Neural cell (in vitro differentiated cells): ENCODE measurements around the gene TMEM240. TPM values are rescaled to one million over a fixed set of nuclear protein-coding genes. Genes with fewer than 3 reads are reported as not detected.

Experiments used
- H2AFZ ChIP-seq: fragments of 200-600, 300-800 bp; sonication (generic), shearing (Covaris generic); 2 replicates; pipeline ENCODE4 v1.6.0; 2014; ENCODE audit warnings: low read depth, mild to moderate bottlenecking, antibody characterized with exemption, low read length, moderate library complexity
- H3F3A ChIP-seq: fragments of 200-600 bp; shearing (Covaris generic); 2 replicates; pipeline ENCODE4 v1.6.1; 2016; ENCODE audit warnings: mild to moderate bottlenecking, moderate library complexity, mixed read lengths, antibody characterized with exemption, low read length; ENCODE audit not compliant: insufficient read depth, poor library complexity, severe bottlenecking
- H3K27ac ChIP-seq: fragments of 200-600, 300-800 bp; sonication (generic), shearing (Covaris generic); 2 replicates; pipeline ENCODE4 v1.5.1; 2014; ENCODE audit warnings: mild to moderate bottlenecking, low read length, moderate library complexity
- H3K27me3 ChIP-seq: fragments of 300-800, 200-600 bp; sonication (generic), shearing (Covaris generic); 2 replicates; pipeline ENCODE4 v1.6.0; 2014; ENCODE audit warnings: mild to moderate bottlenecking, low read depth, low read length, moderate library complexity; ENCODE audit not compliant: insufficient read depth
- H3K36me3 ChIP-seq: fragments of 300-800, 200-600 bp; sonication (generic), shearing (Covaris generic); 2 replicates; pipeline ENCODE4 v1.5.1; 2014; ENCODE audit warnings: mild to moderate bottlenecking, antibody characterized with exemption, low read length, moderate library complexity; ENCODE audit not compliant: insufficient read depth
- H3K4me2 ChIP-seq: fragments of 300-800, 200-600 bp; sonication (generic), shearing (Covaris generic); 2 replicates; pipeline ENCODE4 v1.6.0; 2014; ENCODE audit warnings: mild to moderate bottlenecking, low read length
- H3K4me3 ChIP-seq: fragments of 300-800, 200-600 bp; sonication (generic), shearing (Covaris generic); 2 replicates; pipeline ENCODE4 v1.5.1; 2014; ENCODE audit warnings: mild to moderate bottlenecking, low read length, moderate library complexity
- H3K79me2 ChIP-seq: fragments of 200-600 bp; shearing (Covaris generic); replicated peaks from 2 replicates; pipeline ENCODE4 v1.6.0; 2014; ENCODE audit warnings: mild to moderate bottlenecking, low read length, moderate library complexity; ENCODE audit not compliant: insufficient read depth
- H3K9ac ChIP-seq: fragments of 300-800, 200-600 bp; sonication (generic), shearing (Covaris generic); 2 replicates; pipeline ENCODE4 v1.6.1; 2016; ENCODE audit warnings: mild to moderate bottlenecking, low read length, mixed read lengths
- H3K9me2 ChIP-seq: fragments of 200-600 bp; shearing (Covaris generic); 2 replicates; pipeline ENCODE4 v1.6.1; 2016; ENCODE audit warnings: mild to moderate bottlenecking, low read length, mixed read lengths; ENCODE audit not compliant: insufficient read depth
- H3K9me3 ChIP-seq: fragments of 200-600, 300-800 bp; sonication (generic), shearing (Covaris generic); 2 replicates; pipeline ENCODE4 v1.6.1; 2016; ENCODE audit warnings: mild to moderate bottlenecking, mixed run types, low read length, moderate library complexity, mixed read lengths
- H4K20me1 ChIP-seq: fragments of 200-600 bp; shearing (Covaris generic); 2 replicates; pipeline ENCODE4 v1.6.1; 2016; ENCODE audit warnings: mild to moderate bottlenecking, mixed run types; ENCODE audit not compliant: insufficient read depth
- EP300 ChIP-seq: fragments of 450-650 bp; conservative IDR thresholded peaks from 2 replicates; pipeline ENCODE4 v1.6.1; 2014; ENCODE audit warnings: antibody characterized with exemption, mild to moderate bottlenecking, moderate library complexity; ENCODE audit not compliant: poor library complexity, severe bottlenecking
- MXI1 ChIP-seq: fragments of 450-650 bp; conservative IDR thresholded peaks from 2 replicates; pipeline ENCODE4 v1.6.1; 2014; ENCODE audit warnings: antibody characterized with exemption, mild to moderate bottlenecking; ENCODE audit not compliant: poor library complexity, severe bottlenecking
- polyA plus RNA-seq: library from polyadenylated mRNA; depleted of rRNA; stranded (reverse); fragments of >200 nt; gene quantifications from 2 replicates; pipeline ENCODE4 v1.2.3, GENCODE V29; 2014
- TF ChIP-seq, protein P1 (sequence below): IDR thresholded peaks from 2 replicates; pipeline ENCODE4 v1.6.1; 2012; ENCODE audit warnings: borderline replicate concordance
- TF ChIP-seq, protein P2 (sequence below): fragments of 450-650 bp; IDR thresholded peaks from 2 replicates; pipeline ENCODE4 v1.5.1; 2014; ENCODE audit warnings: antibody characterized with exemption, mild to moderate bottlenecking, moderate library complexity; ENCODE audit not compliant: poor library complexity, severe bottlenecking

The TMEM240 gene
- polyA plus RNA-seq, 1 donor from 2014 or later, result 46.7 TPM

DNA sequence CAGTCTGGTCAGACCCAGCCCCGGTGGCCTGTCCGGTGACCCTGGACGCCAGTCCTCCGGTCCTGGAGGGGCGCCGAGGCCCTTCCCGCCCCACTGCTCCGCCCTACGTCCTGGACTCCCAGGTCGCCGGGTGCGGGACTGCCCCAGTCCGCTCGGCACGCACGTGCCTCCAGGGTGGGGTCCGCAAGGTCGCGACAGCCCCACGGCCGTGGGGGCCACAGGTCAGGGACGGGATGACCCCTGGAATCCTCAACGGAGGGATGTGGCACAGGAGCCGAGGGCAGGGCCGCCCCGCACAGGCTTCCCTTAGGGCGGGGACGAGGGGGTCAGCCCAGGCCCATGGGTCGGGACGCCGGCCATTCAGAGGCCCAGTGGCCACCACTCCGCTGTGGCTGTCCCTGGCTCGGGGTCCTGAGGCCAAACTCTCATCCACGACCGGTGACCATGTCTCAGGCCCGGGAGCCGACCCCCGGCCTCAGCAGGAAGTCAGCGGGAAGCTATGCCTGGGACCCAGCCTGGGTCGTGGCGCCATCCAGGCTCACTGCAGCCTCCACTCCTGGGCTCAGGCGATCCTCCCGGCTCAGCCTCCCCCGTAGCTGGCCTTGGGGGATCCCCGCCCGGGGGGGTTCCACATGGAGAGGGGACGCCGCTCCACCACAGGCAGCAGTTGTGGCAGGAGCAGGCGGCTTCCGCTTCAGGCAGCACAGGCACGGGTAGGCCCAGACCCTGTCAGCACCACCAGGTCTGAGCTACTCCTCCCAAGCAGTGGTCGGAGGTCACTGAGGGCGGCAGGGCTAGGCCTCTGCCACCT, 599 bp upstream of the TMEM240 start:
- H3K9ac ChIP-seq, result peak overlapping the region; percentile 77
- H3K4me2 ChIP-seq, result no peak overlapping the region
- no peaks in the 10 kb centered on the region for H3K79me2 ChIP-seq
- no peak overlapping the region for H2AFZ ChIP-seq
- no peaks in the 10 kb centered on the region for H3K27me3 ChIP-seq
- no peak overlapping the region for H3K27ac ChIP-seq
- TF ChIP-seq, protein P1, sequence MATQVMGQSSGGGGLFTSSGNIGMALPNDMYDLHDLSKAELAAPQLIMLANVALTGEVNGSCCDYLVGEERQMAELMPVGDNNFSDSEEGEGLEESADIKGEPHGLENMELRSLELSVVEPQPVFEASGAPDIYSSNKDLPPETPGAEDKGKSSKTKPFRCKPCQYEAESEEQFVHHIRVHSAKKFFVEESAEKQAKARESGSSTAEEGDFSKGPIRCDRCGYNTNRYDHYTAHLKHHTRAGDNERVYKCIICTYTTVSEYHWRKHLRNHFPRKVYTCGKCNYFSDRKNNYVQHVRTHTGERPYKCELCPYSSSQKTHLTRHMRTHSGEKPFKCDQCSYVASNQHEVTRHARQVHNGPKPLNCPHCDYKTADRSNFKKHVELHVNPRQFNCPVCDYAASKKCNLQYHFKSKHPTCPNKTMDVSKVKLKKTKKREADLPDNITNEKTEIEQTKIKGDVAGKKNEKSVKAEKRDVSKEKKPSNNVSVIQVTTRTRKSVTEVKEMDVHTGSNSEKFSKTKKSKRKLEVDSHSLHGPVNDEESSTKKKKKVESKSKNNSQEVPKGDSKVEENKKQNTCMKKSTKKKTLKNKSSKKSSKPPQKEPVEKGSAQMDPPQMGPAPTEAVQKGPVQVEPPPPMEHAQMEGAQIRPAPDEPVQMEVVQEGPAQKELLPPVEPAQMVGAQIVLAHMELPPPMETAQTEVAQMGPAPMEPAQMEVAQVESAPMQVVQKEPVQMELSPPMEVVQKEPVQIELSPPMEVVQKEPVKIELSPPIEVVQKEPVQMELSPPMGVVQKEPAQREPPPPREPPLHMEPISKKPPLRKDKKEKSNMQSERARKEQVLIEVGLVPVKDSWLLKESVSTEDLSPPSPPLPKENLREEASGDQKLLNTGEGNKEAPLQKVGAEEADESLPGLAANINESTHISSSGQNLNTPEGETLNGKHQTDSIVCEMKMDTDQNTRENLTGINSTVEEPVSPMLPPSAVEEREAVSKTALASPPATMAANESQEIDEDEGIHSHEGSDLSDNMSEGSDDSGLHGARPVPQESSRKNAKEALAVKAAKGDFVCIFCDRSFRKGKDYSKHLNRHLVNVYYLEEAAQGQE, result no peak
- TF ChIP-seq EP300, result no peak
- TF ChIP-seq, protein P2, sequence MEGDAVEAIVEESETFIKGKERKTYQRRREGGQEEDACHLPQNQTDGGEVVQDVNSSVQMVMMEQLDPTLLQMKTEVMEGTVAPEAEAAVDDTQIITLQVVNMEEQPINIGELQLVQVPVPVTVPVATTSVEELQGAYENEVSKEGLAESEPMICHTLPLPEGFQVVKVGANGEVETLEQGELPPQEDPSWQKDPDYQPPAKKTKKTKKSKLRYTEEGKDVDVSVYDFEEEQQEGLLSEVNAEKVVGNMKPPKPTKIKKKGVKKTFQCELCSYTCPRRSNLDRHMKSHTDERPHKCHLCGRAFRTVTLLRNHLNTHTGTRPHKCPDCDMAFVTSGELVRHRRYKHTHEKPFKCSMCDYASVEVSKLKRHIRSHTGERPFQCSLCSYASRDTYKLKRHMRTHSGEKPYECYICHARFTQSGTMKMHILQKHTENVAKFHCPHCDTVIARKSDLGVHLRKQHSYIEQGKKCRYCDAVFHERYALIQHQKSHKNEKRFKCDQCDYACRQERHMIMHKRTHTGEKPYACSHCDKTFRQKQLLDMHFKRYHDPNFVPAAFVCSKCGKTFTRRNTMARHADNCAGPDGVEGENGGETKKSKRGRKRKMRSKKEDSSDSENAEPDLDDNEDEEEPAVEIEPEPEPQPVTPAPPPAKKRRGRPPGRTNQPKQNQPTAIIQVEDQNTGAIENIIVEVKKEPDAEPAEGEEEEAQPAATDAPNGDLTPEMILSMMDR, result no peak
- TF ChIP-seq MXI1, result no peak
- peak overlapping the region; percentile 87 for H3K4me3 ChIP-seq
- no peaks in the 10 kb centered on the region for H4K20me1 ChIP-seq
- no peaks in the 10 kb centered on the region for H3K9me2 ChIP-seq
- H3F3A ChIP-seq, result no peaks in the 10 kb centered on the region
- no peaks in the 10 kb centered on the region for H3K9me3 ChIP-seq
- H3K36me3 ChIP-seq, result peaks cover 5% of the 10 kb centered on the region

DNA sequence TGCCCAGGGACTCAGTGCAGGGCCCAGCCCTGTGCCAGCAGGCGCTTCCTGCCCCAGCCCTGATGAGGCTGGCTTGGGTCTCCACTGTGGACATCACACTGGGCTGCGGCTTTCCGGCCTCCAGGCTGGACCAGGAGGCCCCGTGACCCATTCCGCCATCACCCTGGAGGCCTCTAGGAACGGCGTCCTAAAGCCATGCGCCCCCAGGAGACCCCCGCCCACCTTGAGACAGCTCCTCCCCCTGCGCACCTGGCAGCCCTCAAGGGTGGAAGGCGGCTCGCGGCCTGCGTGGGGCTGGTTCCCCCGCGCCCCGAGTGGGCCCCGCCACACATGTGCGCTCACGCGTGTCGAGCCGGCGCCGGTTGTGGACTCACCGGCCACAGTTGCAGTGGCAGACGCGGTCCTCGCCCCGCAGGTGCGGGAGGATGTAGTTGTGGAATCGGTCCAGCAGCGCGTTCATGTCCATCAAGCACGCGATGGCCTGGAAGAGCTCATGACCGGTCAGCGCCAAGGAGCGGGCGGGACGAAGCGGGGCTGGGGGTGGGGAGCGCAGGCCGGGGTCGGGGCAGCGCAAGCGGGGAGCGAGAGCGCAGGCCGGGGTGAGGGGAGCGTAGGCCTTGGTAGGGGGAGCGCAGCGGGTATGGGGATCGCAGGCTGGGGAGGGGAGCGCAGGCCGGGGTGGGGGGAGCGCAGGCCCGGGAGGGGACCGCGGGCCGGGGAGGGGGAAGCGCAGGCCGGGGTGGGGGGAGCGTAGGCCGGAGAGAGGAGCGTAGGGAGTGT, 924 bp downstream of the TMEM240 start:
- peaks cover 5% of the 10 kb centered on the region for H3K36me3 ChIP-seq
- TF ChIP-seq, protein P2, result no peak
- TF ChIP-seq MXI1, result peak; percentile 62
- peak overlapping the region; percentile 33 for H2AFZ ChIP-seq
- peak overlapping the region; percentile 78 for H3K4me2 ChIP-seq
- H3F3A ChIP-seq, result no peaks in the 10 kb centered on the region
- no peaks in the 10 kb centered on the region for H3K79me2 ChIP-seq
- no peaks in the 10 kb centered on the region for H3K9me3 ChIP-seq
- peak overlapping the region; percentile 77 for H3K9ac ChIP-seq
- no peaks in the 10 kb centered on the region for H3K9me2 ChIP-seq
- peak overlapping the region; percentile 42 for H3K27ac ChIP-seq
- H3K4me3 ChIP-seq, result peak overlapping the region; percentile 87
- no peaks in the 10 kb centered on the region for H3K27me3 ChIP-seq
- no peaks in the 10 kb centered on the region for H4K20me1 ChIP-seq
